ENCODE results near the gene FLOT2. TPM values are rescaled to one million over a fixed set of nuclear protein-coding genes. Genes with fewer than 3 reads are reported as not detected.
"Not testable (repeated sequence)": the region's sequence is repeated elsewhere in the genome, so short reads cannot be mapped to it uniquely, and the experiment has no call there.

The FLOT2 gene
- total and polyA plus RNA-seq, 7 experiments from 2014 or later, result 134 to 309 (median 228) TPM

DNA sequence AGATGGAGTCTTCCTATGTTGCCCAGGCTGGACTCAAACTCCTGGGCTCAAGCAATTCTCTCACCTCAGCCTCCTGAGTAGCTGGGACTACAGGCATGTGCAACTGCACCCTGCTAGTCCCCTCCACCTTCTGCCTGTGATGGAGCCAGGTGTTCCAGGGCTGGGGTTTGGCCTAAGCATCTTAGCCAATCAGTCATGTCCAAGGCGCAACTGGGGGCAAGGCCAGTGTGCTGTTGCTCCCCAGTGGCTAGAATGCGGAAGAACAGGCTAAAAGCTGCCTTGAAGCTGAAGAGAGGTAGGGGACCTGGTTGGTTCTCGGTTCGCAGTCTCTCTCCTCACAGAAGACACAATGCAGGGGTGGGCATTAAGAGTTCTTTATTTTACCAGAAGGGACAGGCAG, 18.6 kb downstream of the FLOT2 start:
- no peak overlapping the region for H3K4me3 ChIP-seq (ENCODE audit: low read length)
- H3K9me3 Mint-ChIP-seq, result no peaks in the 10 kb centered on the region
- H3K4me1 ChIP-seq (ENCODE audit: control insufficient read depth in 2 of 2, insufficient read depth in 2 of 2, low read length in 2 of 2), result no peaks in the 10 kb centered on the region
- H3K27me3 Mint-ChIP-seq, result no peaks in the 10 kb centered on the region
- ChIA-PET CTCF (interaction anchor here (2.6 kb wide), 1 partner anchor 116 kb away, joined by 11 read pairs; no protein-coding TSS in a partner anchor), POLR2A (interaction anchor here (0.8 kb wide), 1 partner anchor 14 kb away, joined by 3 read pairs; no protein-coding TSS in a partner anchor)
- H3K27ac ChIP-seq (ENCODE audit: low read depth, low read length), result no peak overlapping the region
- intact Hi-C loops (cut with micrococcal nuclease), result no loop called here
- H3K36me3 ChIP-seq (ENCODE audit: control insufficient read depth in 2 of 3, insufficient read depth in 3 of 3, low read length in 3 of 3), result peaks cover 10 to 61% (median 40%) of the 10 kb centered on the region in 3 experiments
- no peaks in the 10 kb centered on the region for H3K27me3 ChIP-seq (ENCODE audit: control insufficient read depth in 2 of 2, insufficient read depth in 2 of 2, low read length in 2 of 2)
- H3K36me3 Mint-ChIP-seq, result peaks cover 7 to 45% (median 23%) of the 10 kb centered on the region in 5 donors
- ATAC-seq, result no peak
- H3K9me3 ChIP-seq (ENCODE audit: control insufficient read depth in 2 of 3, low read length in 3 of 3), result no peaks in the 10 kb centered on the region
- DNase-seq, result peak in 1 of 9 donors; percentile 6
- peaks cover 0 to 9% (median 0%) of the 10 kb centered on the region in 7 donors for H3K4me1 Mint-ChIP-seq
- H3K27ac Mint-ChIP-seq, result peak overlapping the region in 1 of 9 donors; percentile 21
- H3K4me3 Mint-ChIP-seq, result no peak overlapping the region

GRCh38 chr17:28878158-28878910, 19.2 kb downstream of the FLOT2 start:
- no peaks in the 10 kb centered on the region for H3K27me3 Mint-ChIP-seq
- peaks cover 7 to 45% (median 23%) of the 10 kb centered on the region in 5 donors for H3K36me3 Mint-ChIP-seq
- no peak for ATAC-seq
- ChIA-PET CTCF (interaction anchor here (0.6 to 2.6 kb wide), 2 partner anchors 116 to 151 kb away, joined by 5 to 11 read pairs; no protein-coding TSS in a partner anchor), POLR2A (interaction anchor here (0.8 to 1.0 kb wide), 2 partner anchors 15 to 20 kb away, joined by 3 to 4 read pairs; partner anchors contain the start of gene FLOT2)
- Histone ChIP-seq H3K36me3 (ENCODE audit: control insufficient read depth in 2 of 3, insufficient read depth in 3 of 3, low read length in 3 of 3) (peaks cover 10 to 55% (median 36%) of the 10 kb centered on the region in 3 experiments), H3K27me3 (ENCODE audit: control insufficient read depth in 2 of 2, insufficient read depth in 2 of 2, low read length in 2 of 2) (no peaks in the 10 kb centered on the region), H3K4me1 (ENCODE audit: control insufficient read depth in 2 of 2, insufficient read depth in 2 of 2, low read length in 2 of 2) (no peaks in the 10 kb centered on the region), H3K9me3 (ENCODE audit: control insufficient read depth in 2 of 3, low read length in 3 of 3) (no peaks in the 10 kb centered on the region), H3K4me3 (ENCODE audit: low read length) (no peak overlapping the region), H3K27ac (ENCODE audit: low read depth, low read length) (no peak overlapping the region)
- intact Hi-C loops (cut with micrococcal nuclease), result no loop called here
- peak overlapping the region in 3 of 9 donors; percentile 21 to 25 (median 22) for H3K27ac Mint-ChIP-seq
- H3K4me1 Mint-ChIP-seq, result peaks cover 0 to 8% (median 0%) of the 10 kb centered on the region in 7 donors
- DNase-seq, result no peak
- H3K4me3 Mint-ChIP-seq, result no peak overlapping the region
- no peaks in the 10 kb centered on the region for H3K9me3 Mint-ChIP-seq

DNA sequence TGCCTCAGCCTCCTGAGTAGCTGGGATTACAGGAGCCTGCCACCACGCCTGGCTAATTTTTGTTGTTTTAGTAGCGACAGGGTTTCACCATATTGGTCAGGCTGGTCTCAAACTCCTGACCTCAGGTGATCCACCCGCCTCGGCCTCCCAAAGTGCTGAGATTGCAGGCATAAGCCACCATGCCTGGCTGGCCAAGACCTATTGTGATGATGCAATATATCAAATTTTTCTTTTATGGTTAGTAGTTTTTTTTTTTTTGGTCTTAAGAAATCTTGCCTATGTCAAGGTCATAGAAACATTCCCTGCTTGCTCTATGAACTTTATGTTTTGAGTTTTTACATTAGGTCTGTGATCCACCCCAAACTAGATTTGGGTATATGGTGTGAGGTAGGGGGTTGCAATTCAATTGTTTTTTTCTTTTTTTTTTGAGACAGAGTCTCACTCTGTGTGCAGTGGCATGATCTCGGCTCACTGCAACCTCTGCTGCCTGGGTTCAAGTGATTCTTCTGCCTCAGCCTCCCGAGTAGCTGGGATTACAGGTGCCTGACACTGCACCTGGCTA, 20.3 kb downstream of the FLOT2 start:
- H3K9me3 ChIP-seq (ENCODE audit: control insufficient read depth in 2 of 3, low read length in 3 of 3); H3K27ac ChIP-seq (ENCODE audit: low read depth, low read length); ATAC-seq; H3K4me1 Mint-ChIP-seq; H3K27me3 Mint-ChIP-seq; intact Hi-C loops (cut with micrococcal nuclease); H3K9me3 Mint-ChIP-seq; H3K4me1 ChIP-seq (ENCODE audit: control insufficient read depth in 2 of 2, insufficient read depth in 2 of 2, low read length in 2 of 2); H3K4me3 Mint-ChIP-seq; H3K4me3 ChIP-seq (ENCODE audit: low read length); CTCF ChIA-PET; DNase-seq; H3K27me3 ChIP-seq (ENCODE audit: control insufficient read depth in 2 of 2, insufficient read depth in 2 of 2, low read length in 2 of 2); H3K27ac Mint-ChIP-seq: not testable (repeated sequence)
- POLR2A ChIA-PET, result interaction anchor here (0.7 to 1.0 kb wide), 2 partner anchors 21 to 52 kb away, joined by 3 to 4 read pairs; partner anchors contain the start of gene FLOT2
- peaks cover 7 to 35% (median 22%) of the 10 kb centered on the region in 5 donors for H3K36me3 Mint-ChIP-seq
- peaks cover 5 to 43% (median 31%) of the 10 kb centered on the region in 3 experiments for H3K36me3 ChIP-seq (ENCODE audit: control insufficient read depth in 2 of 3, insufficient read depth in 3 of 3, low read length in 3 of 3)

DNA sequence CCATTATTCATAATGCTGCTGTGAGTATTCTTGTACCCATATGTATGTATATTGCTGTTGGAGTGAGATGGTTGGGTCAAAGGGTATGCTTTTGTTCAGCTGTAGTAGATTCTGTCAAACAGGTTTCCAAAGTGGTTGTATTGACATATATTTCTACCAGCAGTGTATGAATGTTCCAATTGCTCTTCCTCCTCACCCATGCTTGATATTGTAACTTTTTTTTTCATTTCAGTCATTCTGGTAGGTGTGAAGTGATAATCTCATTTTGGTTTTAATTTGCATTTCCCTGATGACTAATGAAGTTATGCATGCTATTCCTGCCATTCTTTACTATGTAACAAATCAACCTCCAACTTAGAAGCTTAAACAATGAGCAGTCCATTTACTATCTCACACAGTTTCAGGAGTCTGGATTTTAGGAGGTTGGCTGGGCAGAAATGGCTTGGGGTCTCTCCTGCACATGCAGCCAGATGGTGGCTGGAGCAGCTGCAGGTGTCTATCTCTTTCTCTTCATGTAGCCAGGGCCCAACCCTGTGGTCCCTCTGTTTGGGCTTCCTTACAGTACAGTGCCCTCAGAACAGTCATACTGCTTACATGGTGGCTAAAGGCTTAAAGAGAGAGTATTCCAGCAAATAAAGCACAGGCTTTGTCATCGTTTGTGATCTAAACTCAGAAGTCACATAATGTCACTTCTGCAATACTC, 21.5 kb downstream of the FLOT2 start:
- no peak overlapping the region for H3K4me3 Mint-ChIP-seq
- H3K27me3 Mint-ChIP-seq, result no peaks in the 10 kb centered on the region
- H3K4me1 Mint-ChIP-seq, result peaks cover 4 to 19% (median 14%) of the 10 kb centered on the region in 7 donors
- peaks cover 7 to 26% (median 16%) of the 10 kb centered on the region in 5 donors for H3K36me3 Mint-ChIP-seq
- Histone ChIP-seq H3K27ac (ENCODE audit: low read depth, low read length) (no peak overlapping the region), H3K27me3 (ENCODE audit: control insufficient read depth in 2 of 2, insufficient read depth in 2 of 2, low read length in 2 of 2) (no peaks in the 10 kb centered on the region), H3K4me1 (ENCODE audit: control insufficient read depth in 2 of 2, insufficient read depth in 2 of 2, low read length in 2 of 2) (peaks cover 5 to 6% of the 10 kb centered on the region in 2 donors), H3K4me3 (ENCODE audit: low read length) (no peak overlapping the region), H3K36me3 (ENCODE audit: control insufficient read depth in 2 of 3, insufficient read depth in 3 of 3, low read length in 3 of 3) (peaks cover 0 to 31% (median 21%) of the 10 kb centered on the region in 3 experiments), H3K9me3 (ENCODE audit: control insufficient read depth in 2 of 3, low read length in 3 of 3) (no peaks in the 10 kb centered on the region)
- intact Hi-C loops (cut with micrococcal nuclease), result no loop called here
- CTCF ChIA-PET, result interaction anchor here (1.1 kb wide), 1 partner anchor 113 kb away, joined by 6 read pairs; no protein-coding TSS in a partner anchor
- peak overlapping the region in 2 of 9 donors; percentile 5 to 78 for H3K27ac Mint-ChIP-seq
- no peak for DNase-seq
- POLR2A ChIA-PET, result interaction anchor here (6.2 kb wide), 1 partner anchor 19 kb away, joined by 67 read pairs; the partner anchor contains the start of gene FLOT2
- no peak for ATAC-seq
- no peaks in the 10 kb centered on the region for H3K9me3 Mint-ChIP-seq

DNA sequence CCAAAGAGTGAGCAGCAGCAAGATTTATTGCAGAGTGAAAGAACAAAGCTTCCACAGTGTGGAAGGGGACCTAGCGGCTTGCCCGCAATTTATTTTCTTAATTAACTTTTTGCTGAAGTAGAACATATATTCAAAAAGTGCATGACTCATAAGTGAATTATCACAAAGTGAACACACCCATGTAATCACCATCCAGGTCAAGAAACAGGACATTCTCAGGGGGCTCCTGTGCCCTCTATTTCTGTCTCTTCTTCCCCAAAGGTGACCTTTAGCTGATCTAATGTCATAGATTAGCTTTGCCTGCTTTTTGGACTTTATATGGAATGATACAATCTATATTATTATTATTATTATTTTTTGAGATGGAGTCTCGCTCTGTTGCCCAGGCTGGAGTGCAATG, 22.8 kb downstream of the FLOT2 start:
- CTCF ChIA-PET, result interaction anchor here (0.6 to 0.9 kb wide), 3 partner anchors 17 to 31 kb away, joined by 3 to 4 read pairs (median 3); no protein-coding TSS in a partner anchor
- POLR2A ChIA-PET, result interaction anchor here (0.6 to 6.2 kb wide), 2 partner anchors 21 to 279 kb away, joined by 6 to 67 read pairs; partner anchors contain the start of gene FLOT2

DNA sequence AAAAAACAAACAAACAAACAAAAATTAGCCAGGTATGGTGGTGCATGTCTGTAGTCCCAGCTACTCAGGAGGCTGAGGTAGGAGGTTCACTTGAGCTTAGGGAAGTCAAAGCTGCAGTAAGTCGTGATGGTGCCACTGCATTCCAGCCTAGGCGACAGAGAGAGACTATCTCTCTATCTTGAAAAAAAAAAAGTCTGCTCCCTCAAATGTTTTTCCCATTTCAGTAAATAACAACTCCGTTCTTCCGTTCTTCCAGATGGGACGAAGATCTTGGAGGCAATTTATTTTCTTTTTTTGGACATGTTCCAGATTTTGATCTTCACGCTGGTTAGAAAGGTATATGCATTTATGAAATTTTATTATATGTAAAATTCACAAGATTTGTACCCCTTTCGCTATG, 23.7 kb downstream of the FLOT2 start:
- no peaks in the 10 kb centered on the region for H3K27me3 ChIP-seq (ENCODE audit: control insufficient read depth in 2 of 2, insufficient read depth in 2 of 2, low read length in 2 of 2)
- CTCF ChIA-PET, result no interaction called here
- H3K4me3 ChIP-seq (ENCODE audit: low read length), result no peak overlapping the region
- ATAC-seq (no peak), DNase-seq (no peak)
- peaks cover 8 to 10% of the 10 kb centered on the region in 2 donors for H3K4me1 ChIP-seq (ENCODE audit: control insufficient read depth in 2 of 2, insufficient read depth in 2 of 2, low read length in 2 of 2)
- peaks cover 7 to 14% (median 9%) of the 10 kb centered on the region in 5 donors for H3K36me3 Mint-ChIP-seq
- peaks cover 0 to 10% (median 2%) of the 10 kb centered on the region in 3 experiments for H3K36me3 ChIP-seq (ENCODE audit: control insufficient read depth in 2 of 3, insufficient read depth in 3 of 3, low read length in 3 of 3)
- peaks cover 7 to 21% (median 14%) of the 10 kb centered on the region in 7 donors for H3K4me1 Mint-ChIP-seq
- H3K27ac Mint-ChIP-seq, result peak overlapping the region in 3 of 9 donors; percentile 55 to 93 (median 64)
- no peak overlapping the region for H3K27ac ChIP-seq (ENCODE audit: low read depth, low read length)
- no peak overlapping the region for H3K4me3 Mint-ChIP-seq
- no peaks in the 10 kb centered on the region for H3K27me3 Mint-ChIP-seq
- no peaks in the 10 kb centered on the region for H3K9me3 Mint-ChIP-seq
- POLR2A ChIA-PET, result interaction anchor here (6.2 kb wide), 1 partner anchor 21 kb away, joined by 67 read pairs; the partner anchor contains the start of gene FLOT2
- no peaks in the 10 kb centered on the region for H3K9me3 ChIP-seq (ENCODE audit: control insufficient read depth in 2 of 3, low read length in 3 of 3)
- intact Hi-C loops (cut with micrococcal nuclease), result no loop called here

More for the DNA sequence above, 22.8 kb downstream of the FLOT2 start:
- H3K4me3 Mint-ChIP-seq, result no peak overlapping the region
- H3K9me3 Mint-ChIP-seq, result no peaks in the 10 kb centered on the region
- peaks cover 7 to 19% (median 12%) of the 10 kb centered on the region in 5 donors for H3K36me3 Mint-ChIP-seq
- H3K4me3 ChIP-seq (ENCODE audit: low read length), result no peak overlapping the region
- intact Hi-C loops (cut with micrococcal nuclease), result no loop called here
- DNase-seq (no peak), ATAC-seq (no peak)
- H3K36me3 ChIP-seq (ENCODE audit: control insufficient read depth in 2 of 3, insufficient read depth in 3 of 3, low read length in 3 of 3), result peaks cover 0 to 19% (median 10%) of the 10 kb centered on the region in 3 experiments
- no peaks in the 10 kb centered on the region for H3K27me3 ChIP-seq (ENCODE audit: control insufficient read depth in 2 of 2, insufficient read depth in 2 of 2, low read length in 2 of 2)
- H3K9me3 ChIP-seq (ENCODE audit: control insufficient read depth in 2 of 3, low read length in 3 of 3), result no peaks in the 10 kb centered on the region
- H3K27me3 Mint-ChIP-seq, result no peaks in the 10 kb centered on the region
- H3K27ac Mint-ChIP-seq, result peak overlapping the region in 1 of 9 donors; percentile 6
- H3K4me1 Mint-ChIP-seq, result peaks cover 7 to 21% (median 14%) of the 10 kb centered on the region in 7 donors
- H3K27ac ChIP-seq (ENCODE audit: low read depth, low read length), result no peak overlapping the region
- peaks cover 8 to 10% of the 10 kb centered on the region in 2 donors for H3K4me1 ChIP-seq (ENCODE audit: control insufficient read depth in 2 of 2, insufficient read depth in 2 of 2, low read length in 2 of 2)

Measured in naive thymus-derived CD4-positive, alpha-beta T cell (primary cell).